CD14-positive monocyte (primary cell): ENCODE results near the gene TSPAN3. TPM values are rescaled to one million over a fixed set of nuclear protein-coding genes. Genes with fewer than 3 reads are reported as not detected.

ENCODE experiments used
- DNase-seq, 3 donors: peaks; one replicate each; pipeline ENCODE4 v3.0.0-alpha.2; 2011 to 2022
- H2AFZ ChIP-seq: 2 replicates; pipeline ENCODE4 v1.6.0; 2012; ENCODE audit warnings: mild to moderate bottlenecking, low read depth, low read length, inconsistent platforms; ENCODE audit not compliant: insufficient read depth, poor library complexity, severe bottlenecking
- H3K27ac ChIP-seq, 2 donors: 1 replicate in 1 of 2; 2 replicates in 1 of 2; pipeline ENCODE4 v1.5.1; 2012 to 2013; ENCODE audit warnings: low read length in 2 of 2, control low read depth in 1 of 2, inconsistent platforms in 1 of 2, low read depth in 1 of 2, mild to moderate bottlenecking in 1 of 2
- H3K27me3 ChIP-seq, 2 donors: one replicate each; pipeline versions ENCODE4 v1.6.0 to v1.6.1; 2011 to 2013; ENCODE audit warnings: low read length in 2 of 2; ENCODE audit not compliant: control insufficient read depth in 2 of 2, insufficient read depth in 2 of 2
- H3K36me3 ChIP-seq, 2 donors: replicated peaks in 1 of 2; 1 replicate in 1 of 2; 2 replicates in 1 of 2; pipeline versions ENCODE4 v1.5.1 to v1.6.1; 2012 to 2013; ENCODE audit warnings: low read length in 2 of 2, control low read depth in 1 of 2, inconsistent platforms in 1 of 2, mild to moderate bottlenecking in 1 of 2; ENCODE audit not compliant: insufficient read depth in 2 of 2, control insufficient read depth in 1 of 2
- H3K4me1 ChIP-seq, 2 donors: 1 replicate in 1 of 2; 2 replicates in 1 of 2; pipeline versions ENCODE4 v1.5.1 to v1.6.1; 2012 to 2013; ENCODE audit warnings: low read length in 2 of 2, control low read depth in 1 of 2, inconsistent platforms in 1 of 2, mild to moderate bottlenecking in 1 of 2, moderate library complexity in 1 of 2; ENCODE audit not compliant: insufficient read depth in 2 of 2, control insufficient read depth in 1 of 2
- H3K4me2 ChIP-seq: replicated peaks from 2 replicates; pipeline ENCODE3; 2012; ENCODE audit warnings: low read length, moderate library complexity, mild to moderate bottlenecking; ENCODE audit not compliant: poor library complexity, severe bottlenecking; ENCODE audit errors: extremely low read depth
- H3K4me3 ChIP-seq, 3 experiments: fragments of 200-600 bp in 1 of 3; sonication (generic) in 1 of 3; replicated peaks in 1 of 3; 1 replicate in 2 of 3; 2 replicates in 1 of 3; pipeline ENCODE4 v1.5.1; 2011 to 2013; ENCODE audit warnings: low read length in 3 of 3, mild to moderate bottlenecking in 3 of 3, control low read depth in 2 of 3, low read depth in 2 of 3, inconsistent platforms in 1 of 3, moderate library complexity in 1 of 3
- H3K79me2 ChIP-seq: 2 replicates; pipeline ENCODE4 v1.6.0; 2012; ENCODE audit warnings: mild to moderate bottlenecking, control low read depth, inconsistent platforms, low read length, moderate library complexity; ENCODE audit not compliant: insufficient read depth
- H3K9ac ChIP-seq: 2 replicates; pipeline ENCODE4 v1.6.0; 2017; ENCODE audit warnings: low read length, mild to moderate bottlenecking; ENCODE audit not compliant: insufficient read depth, poor library complexity, severe bottlenecking
- H3K9me3 ChIP-seq, 2 donors: replicated peaks in 1 of 2; 1 replicate in 1 of 2; 2 replicates in 1 of 2; pipeline versions ENCODE4 v1.5.1 to v1.6.1; 2012 to 2013; ENCODE audit warnings: low read length in 2 of 2, control low read depth in 1 of 2; ENCODE audit not compliant: control insufficient read depth in 1 of 2, insufficient read depth in 1 of 2
- H4K20me1 ChIP-seq: 2 replicates; pipeline ENCODE4 v1.6.0; 2012; ENCODE audit warnings: mild to moderate bottlenecking, low read length, control low read depth, moderate library complexity; ENCODE audit not compliant: insufficient read depth
- H3K27ac Mint-ChIP-seq, 7 donors: one replicate each; pipeline ENCODE4 v1.8.0; 2020; ENCODE audit warnings: mild to moderate bottlenecking in 7 of 7, mixed read lengths in 7 of 7, moderate library complexity in 6 of 7, inconsistent platforms in 2 of 7
- H3K27me3 Mint-ChIP-seq, 3 donors: one replicate each; pipeline ENCODE4 v1.8.0; 2021 to 2022; ENCODE audit warnings: low read depth in 3 of 3, mild to moderate bottlenecking in 3 of 3, mixed read lengths in 3 of 3, moderate library complexity in 3 of 3, inconsistent platforms in 1 of 3
- H3K36me3 Mint-ChIP-seq, 2 donors: one replicate each; pipeline ENCODE4 v1.8.0; 2020; ENCODE audit warnings: mixed read lengths in 2 of 2, inconsistent platforms in 1 of 2, mild to moderate bottlenecking in 1 of 2
- H3K4me1 Mint-ChIP-seq: one replicate; pipeline ENCODE4 v1.8.0; 2020; ENCODE audit warnings: mild to moderate bottlenecking, mixed read lengths
- H3K4me3 Mint-ChIP-seq, 2 donors: one replicate each; pipeline ENCODE4 v1.8.0; 2020; ENCODE audit warnings: mild to moderate bottlenecking in 2 of 2, mixed read lengths in 2 of 2, moderate library complexity in 1 of 2
- H3K9me3 Mint-ChIP-seq, 7 donors: one replicate each; pipeline ENCODE4 v1.8.0; 2020 to 2022; ENCODE audit warnings: mixed read lengths in 7 of 7, mild to moderate bottlenecking in 6 of 7, moderate library complexity in 6 of 7, inconsistent platforms in 2 of 7
- WGBS: methylation state at CpG from one replicate; pipeline ENCODE4 v1.1.5; 2013; ENCODE audit warnings: missing lambda C conversion rate; ENCODE audit not compliant: insufficient coverage; 5-methylcytosine and 5-hydroxymethylcytosine counted together
- intact Hi-C, 2 donors: fragments of 100-400 bp; cut with micrococcal nuclease; formaldehyde crosslinking; loops; one replicate each; pipeline versions ENCODE4 v1.15.0 to v1.15.1; 2023
- polyA plus RNA-seq, 3 donors: library from polyadenylated mRNA; depleted of rRNA in 1 of 3; unstranded in 2 of 3; stranded (reverse) in 1 of 3; fragments of 300-500 nt in 2 of 3; fragments of >200 nt in 1 of 3; fragmentation: Illumina TruSeq in 2 of 3; gene quantifications; 1 replicate in 2 of 3; 2 replicates in 1 of 3; pipeline ENCODE4 v1.2.3, GENCODE V29; 2012 to 2021
- TF ChIP-seq, protein P1 (sequence below): fragments of 200-600 bp; IDR thresholded peaks from one replicate; pipeline ENCODE4 v1.8.0; 2022; ENCODE audit warnings: antibody characterized with exemption, mild to moderate bottlenecking

The TSPAN3 gene
- polyA plus RNA-seq, 3 donors: 26.0 to 68.0 (median 53.2) TPM

DNA sequence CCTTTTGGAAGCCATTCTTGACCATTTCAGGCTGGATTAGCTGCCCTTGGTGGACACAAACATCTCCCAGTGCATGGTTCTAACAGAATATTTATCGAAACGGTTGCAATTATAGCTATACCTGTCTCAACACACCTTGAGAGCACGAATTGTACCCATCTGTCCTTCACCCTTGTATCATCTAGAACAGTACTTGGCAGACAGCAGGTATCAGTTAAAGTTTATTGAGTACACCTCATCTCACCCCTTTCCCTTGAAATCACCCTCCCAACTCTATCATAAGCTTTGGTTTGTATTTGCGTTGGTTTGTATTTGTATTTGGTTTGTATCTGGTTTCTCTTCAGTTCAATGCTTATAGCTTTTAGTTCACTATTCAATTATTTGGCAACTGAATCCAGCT, 12.4 kb downstream of the TSPAN3 start:
- Mint-ChIP-seq H3K27ac (no peak overlapping the region), H3K36me3 (peaks cover 3 to 5% of the 10 kb centered on the region in 2 donors)
- H3K79me2 ChIP-seq: peaks cover 17% of the 10 kb centered on the region

DNA sequence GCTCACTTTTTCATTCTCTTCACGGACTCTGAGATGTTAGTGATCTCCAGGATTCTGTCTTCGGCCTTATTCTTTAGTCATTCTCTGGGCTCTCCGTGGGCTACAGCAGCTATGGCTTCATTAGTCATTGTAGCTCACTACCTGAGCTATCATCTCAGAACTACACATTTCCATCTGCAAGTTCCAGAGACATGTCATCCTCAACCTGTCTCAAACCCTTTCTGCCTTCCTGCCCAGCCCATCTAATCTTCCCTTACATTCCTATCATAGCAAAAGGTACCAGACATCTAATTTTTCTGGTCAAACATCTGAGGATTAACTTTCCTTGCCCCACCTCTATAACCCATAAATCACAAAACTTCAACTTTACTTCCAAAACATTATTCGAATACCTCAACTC, 13.2 kb downstream of the TSPAN3 start:
- H3K27ac Mint-ChIP-seq: peak overlapping the region in 2 of 7 donors; percentile 4 to 6
- H3K9ac ChIP-seq: no peak overlapping the region
- H3K9me3 ChIP-seq: no peaks in the 10 kb centered on the region
- H4K20me1 ChIP-seq: peaks cover 18% of the 10 kb centered on the region
- H3K9me3 Mint-ChIP-seq: no peaks in the 10 kb centered on the region
- intact Hi-C loops: no loop called here
- no peak overlapping the region for H3K27ac ChIP-seq
- no peak overlapping the region for H2AFZ ChIP-seq
- H3K27me3 Mint-ChIP-seq: no peaks in the 10 kb centered on the region
- peaks cover 4 to 15% of the 10 kb centered on the region in 2 donors for H3K4me1 ChIP-seq
- H3K27me3 ChIP-seq: no peaks in the 10 kb centered on the region
- peaks cover 10% of the 10 kb centered on the region for H3K79me2 ChIP-seq
- DNase-seq: no peak
- no peak overlapping the region for H3K4me3 ChIP-seq
- TF ChIP-seq, protein P1, sequence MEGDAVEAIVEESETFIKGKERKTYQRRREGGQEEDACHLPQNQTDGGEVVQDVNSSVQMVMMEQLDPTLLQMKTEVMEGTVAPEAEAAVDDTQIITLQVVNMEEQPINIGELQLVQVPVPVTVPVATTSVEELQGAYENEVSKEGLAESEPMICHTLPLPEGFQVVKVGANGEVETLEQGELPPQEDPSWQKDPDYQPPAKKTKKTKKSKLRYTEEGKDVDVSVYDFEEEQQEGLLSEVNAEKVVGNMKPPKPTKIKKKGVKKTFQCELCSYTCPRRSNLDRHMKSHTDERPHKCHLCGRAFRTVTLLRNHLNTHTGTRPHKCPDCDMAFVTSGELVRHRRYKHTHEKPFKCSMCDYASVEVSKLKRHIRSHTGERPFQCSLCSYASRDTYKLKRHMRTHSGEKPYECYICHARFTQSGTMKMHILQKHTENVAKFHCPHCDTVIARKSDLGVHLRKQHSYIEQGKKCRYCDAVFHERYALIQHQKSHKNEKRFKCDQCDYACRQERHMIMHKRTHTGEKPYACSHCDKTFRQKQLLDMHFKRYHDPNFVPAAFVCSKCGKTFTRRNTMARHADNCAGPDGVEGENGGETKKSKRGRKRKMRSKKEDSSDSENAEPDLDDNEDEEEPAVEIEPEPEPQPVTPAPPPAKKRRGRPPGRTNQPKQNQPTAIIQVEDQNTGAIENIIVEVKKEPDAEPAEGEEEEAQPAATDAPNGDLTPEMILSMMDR: no peak
- no peak overlapping the region for H3K4me2 ChIP-seq
- H3K4me3 Mint-ChIP-seq: no peak overlapping the region
- H3K36me3 Mint-ChIP-seq: peaks cover 3 to 5% of the 10 kb centered on the region in 2 donors
- no peaks in the 10 kb centered on the region for H3K36me3 ChIP-seq
- WGBS: 94% methylated on average over 4 of the region's 4 CpGs
- H3K4me1 Mint-ChIP-seq: peaks cover 26% of the 10 kb centered on the region

More for the DNA sequence above, 12.4 kb downstream of the TSPAN3 start:
- TF ChIP-seq, protein P1: no peak
- Histone ChIP-seq H3K9ac (no peak overlapping the region), H3K36me3 (no peaks in the 10 kb centered on the region), H4K20me1 (peaks cover 18% of the 10 kb centered on the region), H3K4me1 (peaks cover 4 to 15% of the 10 kb centered on the region in 2 donors), H3K4me2 (no peak overlapping the region), H3K4me3 (no peak overlapping the region), H3K27me3 (no peaks in the 10 kb centered on the region), H3K27ac (no peak overlapping the region), H2AFZ (no peak overlapping the region), H3K9me3 (no peaks in the 10 kb centered on the region)
- Mint-ChIP-seq H3K4me1 (peaks cover 26% of the 10 kb centered on the region), H3K27me3 (no peaks in the 10 kb centered on the region), H3K9me3 (no peaks in the 10 kb centered on the region), H3K4me3 (no peak overlapping the region)
- intact Hi-C loops: no loop called here
- 100% methylated on average over 2 of the region's 4 CpGs for WGBS
- DNase-seq: no peak
